ENCODE results near the gene BIVM. TPM values are rescaled to one million over a fixed set of nuclear protein-coding genes. Genes with fewer than 3 reads are reported as not detected.

Gene BIVM
- total and polyA plus RNA-seq, 4 donors: 30.6 to 62.2 (median 52.6) TPM

DNA sequence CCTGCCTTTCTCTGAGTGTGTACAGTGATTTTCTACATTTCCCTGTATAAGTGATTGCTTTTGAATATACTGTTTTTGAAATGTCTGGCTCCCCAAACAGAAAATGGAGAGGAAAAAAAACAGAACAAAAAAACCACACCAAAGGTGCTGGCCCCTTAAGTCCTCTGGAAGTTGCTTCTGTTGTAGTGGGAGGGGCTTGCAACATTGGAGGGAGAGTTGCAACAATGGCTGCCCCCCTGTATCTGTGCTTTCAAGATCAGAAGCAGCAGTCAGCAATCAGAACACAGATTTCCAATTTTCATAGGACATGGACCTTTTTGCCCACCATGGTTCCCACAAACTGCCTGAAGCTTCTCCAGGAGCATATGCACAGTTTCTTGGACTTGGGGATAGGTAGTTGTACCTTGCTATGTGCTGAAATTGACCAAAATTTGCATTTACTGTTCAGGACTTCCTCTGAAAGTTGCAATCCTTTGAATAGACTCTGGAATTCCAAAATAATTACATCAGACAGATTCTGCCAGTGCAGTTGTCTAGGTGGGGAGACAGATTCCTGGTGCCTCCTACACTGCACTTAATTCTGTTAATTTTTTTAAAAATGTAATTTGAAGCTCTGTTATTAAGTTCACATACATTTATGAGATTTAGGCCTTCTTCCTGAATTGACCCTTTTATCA lies 13.8 kb downstream of the BIVM start:
- Histone ChIP-seq H3K36me3 (ENCODE audit: control insufficient read depth, insufficient read depth, low read length) (peaks cover 3% of the 10 kb centered on the region), H3K4me3 (ENCODE audit: low read depth, low read length) (no peak overlapping the region), H3K4me1 (ENCODE audit: control insufficient read depth, insufficient read depth, low read length) (no peaks in the 10 kb centered on the region), H3K27ac (ENCODE audit: low read depth, low read length) (no peak overlapping the region), H3K27me3 (ENCODE audit: control insufficient read depth, insufficient read depth, low read length) (no peaks in the 10 kb centered on the region), H3K9me3 (ENCODE audit: control insufficient read depth, insufficient read depth, low read length) (peaks cover 2% of the 10 kb centered on the region)
- DNase-seq (ENCODE audit: low read depth in 4 of 6, low spot score in 6 of 6): no peak

DNA sequence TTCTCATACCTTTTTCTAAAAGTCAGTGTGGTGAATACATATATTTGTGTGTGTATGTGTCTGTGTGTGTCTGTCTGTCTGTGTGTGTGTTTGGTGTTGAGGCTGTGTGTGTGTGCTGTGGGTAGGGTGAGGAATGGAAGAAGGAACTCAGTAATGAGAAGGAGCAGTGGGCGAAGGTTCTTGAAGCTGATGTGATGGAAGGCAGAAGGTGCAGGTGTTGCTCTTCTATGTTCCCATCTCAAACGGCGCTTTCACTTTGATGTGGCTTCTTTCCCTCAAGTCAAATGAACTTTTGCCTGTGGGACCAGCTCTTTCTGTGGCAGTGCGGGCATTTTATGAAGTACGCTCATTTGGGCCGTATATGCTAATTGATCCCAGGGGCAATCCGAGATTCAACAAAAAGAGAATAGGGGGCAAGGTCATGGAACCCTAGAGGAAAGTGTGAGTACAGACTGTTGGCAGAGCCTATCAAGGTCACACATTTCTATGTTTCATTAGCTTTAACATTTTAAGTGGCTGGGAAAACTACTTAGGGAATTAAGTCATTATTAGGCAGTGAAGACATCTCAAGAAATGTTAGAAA lies 15.2 kb downstream of the BIVM start:
- Histone ChIP-seq H3K9me3 (ENCODE audit: control insufficient read depth, insufficient read depth, low read length) (peaks cover 2% of the 10 kb centered on the region), H3K4me1 (ENCODE audit: control insufficient read depth, insufficient read depth, low read length) (no peaks in the 10 kb centered on the region), H3K27me3 (ENCODE audit: control insufficient read depth, insufficient read depth, low read length) (no peaks in the 10 kb centered on the region), H3K36me3 (ENCODE audit: control insufficient read depth, insufficient read depth, low read length) (peaks cover 3% of the 10 kb centered on the region), H3K27ac (ENCODE audit: low read depth, low read length) (no peak overlapping the region), H3K4me3 (ENCODE audit: low read depth, low read length) (no peak overlapping the region)
- 84% methylated on average over 7 of the region's 7 CpGs for WGBS (ENCODE audit: insufficient coverage)
- DNase-seq (ENCODE audit: low read depth in 4 of 6, low spot score in 6 of 6): no peak

DNA sequence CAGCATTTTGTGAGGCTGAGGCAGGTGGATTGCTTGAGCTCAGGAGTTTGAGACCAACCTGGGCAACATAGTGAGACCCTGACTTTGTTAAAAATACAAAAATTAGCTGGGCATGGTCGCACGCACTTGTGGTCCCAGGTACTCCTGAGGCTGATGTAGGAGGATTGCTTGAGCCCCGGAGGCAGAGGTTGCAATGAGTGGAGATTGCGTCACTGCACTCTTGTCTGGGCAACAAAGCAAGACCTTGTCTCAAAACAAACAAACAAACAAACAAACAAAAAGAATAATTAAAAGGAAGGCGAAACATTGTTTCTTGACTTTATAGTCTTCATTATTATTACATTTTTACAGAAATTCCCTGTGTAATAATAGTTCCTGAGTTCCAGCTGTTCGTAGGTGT lies 15.9 kb downstream of the BIVM start:
- no peak for DNase-seq (ENCODE audit: low read depth in 4 of 6, low spot score in 6 of 6)
- peaks cover 2% of the 10 kb centered on the region for H3K9me3 ChIP-seq (ENCODE audit: control insufficient read depth, insufficient read depth, low read length)
- peaks cover 3% of the 10 kb centered on the region for H3K36me3 ChIP-seq (ENCODE audit: control insufficient read depth, insufficient read depth, low read length)
- no peak overlapping the region for H3K4me3 ChIP-seq (ENCODE audit: low read depth, low read length)
- WGBS (ENCODE audit: insufficient coverage): 82% methylated on average over 2 of the region's 6 CpGs
- no peak overlapping the region for H3K27ac ChIP-seq (ENCODE audit: low read depth, low read length)
- H3K4me1 ChIP-seq (ENCODE audit: control insufficient read depth, insufficient read depth, low read length): no peaks in the 10 kb centered on the region
- no peaks in the 10 kb centered on the region for H3K27me3 ChIP-seq (ENCODE audit: control insufficient read depth, insufficient read depth, low read length)

DNA sequence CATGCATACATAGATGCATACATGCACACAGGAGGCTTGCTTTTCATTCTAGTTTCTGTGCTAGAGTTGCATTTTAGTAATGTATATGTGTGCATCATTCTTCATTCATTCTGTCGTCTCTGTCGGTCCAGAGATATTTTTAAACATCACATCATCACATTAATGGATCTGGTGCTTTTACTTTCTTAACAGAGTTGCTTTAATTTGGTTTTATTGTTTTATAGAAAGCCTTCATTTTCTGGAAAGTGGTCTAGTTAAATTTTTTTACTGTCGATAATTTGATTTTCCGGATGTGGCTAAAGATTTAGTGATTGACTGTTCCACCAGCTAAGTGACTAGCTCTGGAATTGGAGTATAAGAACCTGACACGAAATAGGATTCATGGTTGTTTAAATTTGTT lies 16.9 kb downstream of the BIVM start:
- Histone ChIP-seq H3K27ac (ENCODE audit: low read depth, low read length) (no peak overlapping the region), H3K9me3 (ENCODE audit: control insufficient read depth, insufficient read depth, low read length) (no peaks in the 10 kb centered on the region), H3K36me3 (ENCODE audit: control insufficient read depth, insufficient read depth, low read length) (peaks cover 3% of the 10 kb centered on the region), H3K4me3 (ENCODE audit: low read depth, low read length) (no peak overlapping the region), H3K27me3 (ENCODE audit: control insufficient read depth, insufficient read depth, low read length) (no peaks in the 10 kb centered on the region), H3K4me1 (ENCODE audit: control insufficient read depth, insufficient read depth, low read length) (no peaks in the 10 kb centered on the region)
- WGBS (ENCODE audit: insufficient coverage): 100% methylated on average over 1 of the region's 5 CpGs
- no peak for DNase-seq (ENCODE audit: low read depth in 4 of 6, low spot score in 6 of 6)

DNA sequence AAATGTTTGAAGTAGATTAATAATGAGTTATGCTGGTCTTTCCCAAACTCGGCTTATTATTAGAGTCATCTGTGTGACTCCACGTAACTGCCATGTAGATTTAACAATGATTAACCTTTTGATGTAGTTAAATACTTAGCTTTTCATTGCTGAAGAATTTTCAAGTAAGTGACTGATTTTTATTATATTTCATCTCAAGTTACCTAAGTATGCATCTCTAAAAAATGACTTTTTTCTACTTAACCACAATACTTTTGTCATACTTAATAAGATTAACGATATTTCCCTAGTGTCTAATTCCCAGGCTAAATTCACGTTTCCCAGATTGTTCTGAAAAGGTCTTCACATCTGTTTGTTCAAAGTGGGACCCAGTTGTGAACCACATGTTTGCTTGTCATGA lies 17.8 kb downstream of the BIVM start:
- Histone ChIP-seq H3K4me3 (ENCODE audit: low read depth, low read length) (no peak overlapping the region), H3K36me3 (ENCODE audit: control insufficient read depth, insufficient read depth, low read length) (peaks cover 2% of the 10 kb centered on the region), H3K27me3 (ENCODE audit: control insufficient read depth, insufficient read depth, low read length) (no peaks in the 10 kb centered on the region), H3K27ac (ENCODE audit: low read depth, low read length) (no peak overlapping the region), H3K9me3 (ENCODE audit: control insufficient read depth, insufficient read depth, low read length) (no peaks in the 10 kb centered on the region), H3K4me1 (ENCODE audit: control insufficient read depth, insufficient read depth, low read length) (no peaks in the 10 kb centered on the region)
- DNase-seq (ENCODE audit: low read depth in 4 of 6, low spot score in 6 of 6): no peak
- 92% methylated on average over 2 of the region's 4 CpGs for WGBS (ENCODE audit: insufficient coverage)

DNA sequence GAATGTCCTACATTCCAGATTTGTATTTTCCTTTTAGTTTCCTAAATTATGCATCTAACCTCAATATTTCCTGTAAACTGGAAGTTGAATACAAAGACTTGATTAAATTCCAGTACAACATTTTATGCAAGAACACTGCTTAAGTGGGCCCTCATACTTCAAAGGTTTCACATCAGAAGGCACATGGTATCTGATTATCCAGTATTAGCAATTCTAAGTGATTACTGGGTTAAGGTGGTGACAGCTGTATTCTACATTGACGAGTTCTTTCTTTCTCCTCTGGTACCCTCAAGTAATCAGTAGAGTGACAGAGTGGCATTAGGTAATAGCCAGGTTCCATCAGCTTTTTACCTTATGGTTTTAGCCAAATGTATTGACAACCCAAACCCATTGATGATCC lies 18.3 kb downstream of the BIVM start:
- WGBS (ENCODE audit: insufficient coverage): no CpG with 5 or more reads among the region's 1 CpG

DNA sequence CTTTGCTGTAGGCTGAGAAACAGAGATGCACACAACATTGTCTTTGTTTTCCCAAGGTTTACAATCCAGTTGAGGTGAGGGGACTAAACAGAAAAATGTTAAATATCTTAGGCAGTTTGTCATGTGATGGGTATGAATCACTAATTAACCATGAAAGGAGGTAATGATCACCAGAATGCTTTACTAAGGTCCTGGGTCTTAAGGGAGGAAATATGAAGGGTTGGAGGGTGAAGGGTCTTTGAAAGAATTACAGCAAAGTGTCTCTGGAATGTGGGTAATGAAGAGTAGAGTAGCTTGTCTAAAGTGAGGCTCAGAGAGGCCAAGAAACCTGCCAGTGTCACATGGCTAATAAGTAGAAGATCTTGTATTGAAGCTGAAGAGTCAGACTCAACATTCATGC lies 19.0 kb downstream of the BIVM start:
- Histone ChIP-seq H3K36me3 (ENCODE audit: control insufficient read depth, insufficient read depth, low read length) (peaks cover 10% of the 10 kb centered on the region), H3K27ac (ENCODE audit: low read depth, low read length) (no peak overlapping the region), H3K4me1 (ENCODE audit: control insufficient read depth, insufficient read depth, low read length) (no peaks in the 10 kb centered on the region), H3K27me3 (ENCODE audit: control insufficient read depth, insufficient read depth, low read length) (no peaks in the 10 kb centered on the region), H3K9me3 (ENCODE audit: control insufficient read depth, insufficient read depth, low read length) (no peaks in the 10 kb centered on the region), H3K4me3 (ENCODE audit: low read depth, low read length) (no peak overlapping the region)
- DNase-seq (ENCODE audit: low read depth in 4 of 6, low spot score in 6 of 6): no peak

More for the DNA sequence above, 18.3 kb downstream of the BIVM start:
- Histone ChIP-seq H3K4me1 (ENCODE audit: control insufficient read depth, insufficient read depth, low read length) (no peaks in the 10 kb centered on the region), H3K9me3 (ENCODE audit: control insufficient read depth, insufficient read depth, low read length) (no peaks in the 10 kb centered on the region), H3K36me3 (ENCODE audit: control insufficient read depth, insufficient read depth, low read length) (peaks cover 6% of the 10 kb centered on the region), H3K27ac (ENCODE audit: low read depth, low read length) (no peak overlapping the region), H3K27me3 (ENCODE audit: control insufficient read depth, insufficient read depth, low read length) (no peaks in the 10 kb centered on the region), H3K4me3 (ENCODE audit: low read depth, low read length) (no peak overlapping the region)
- no peak for DNase-seq (ENCODE audit: low read depth in 4 of 6, low spot score in 6 of 6)

DNA sequence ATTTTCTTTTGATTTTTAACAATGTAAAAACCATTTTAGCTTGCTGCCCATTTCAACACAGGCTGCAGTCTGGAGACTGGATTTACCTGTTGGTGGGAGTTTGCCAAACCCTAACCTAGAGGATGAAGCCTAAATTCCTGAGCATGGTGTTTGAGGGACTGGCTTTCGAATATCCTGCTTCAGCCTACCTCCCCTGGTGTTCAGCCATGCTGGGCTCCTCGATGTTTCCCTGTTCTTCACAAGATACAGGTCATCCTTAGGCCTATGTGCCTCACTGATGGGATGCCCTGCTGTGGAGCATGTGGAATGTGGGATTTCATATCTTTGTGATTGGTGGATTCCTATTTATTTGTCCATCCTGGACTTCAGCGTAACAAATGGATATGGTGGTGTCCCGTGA lies 26.5 kb downstream of the BIVM start:
- WGBS (ENCODE audit: insufficient coverage): 90% methylated on average over 2 of the region's 4 CpGs
- no peak overlapping the region for H3K4me3 ChIP-seq (ENCODE audit: low read depth, low read length)
- no peak overlapping the region for H3K27ac ChIP-seq (ENCODE audit: low read depth, low read length)

DNA sequence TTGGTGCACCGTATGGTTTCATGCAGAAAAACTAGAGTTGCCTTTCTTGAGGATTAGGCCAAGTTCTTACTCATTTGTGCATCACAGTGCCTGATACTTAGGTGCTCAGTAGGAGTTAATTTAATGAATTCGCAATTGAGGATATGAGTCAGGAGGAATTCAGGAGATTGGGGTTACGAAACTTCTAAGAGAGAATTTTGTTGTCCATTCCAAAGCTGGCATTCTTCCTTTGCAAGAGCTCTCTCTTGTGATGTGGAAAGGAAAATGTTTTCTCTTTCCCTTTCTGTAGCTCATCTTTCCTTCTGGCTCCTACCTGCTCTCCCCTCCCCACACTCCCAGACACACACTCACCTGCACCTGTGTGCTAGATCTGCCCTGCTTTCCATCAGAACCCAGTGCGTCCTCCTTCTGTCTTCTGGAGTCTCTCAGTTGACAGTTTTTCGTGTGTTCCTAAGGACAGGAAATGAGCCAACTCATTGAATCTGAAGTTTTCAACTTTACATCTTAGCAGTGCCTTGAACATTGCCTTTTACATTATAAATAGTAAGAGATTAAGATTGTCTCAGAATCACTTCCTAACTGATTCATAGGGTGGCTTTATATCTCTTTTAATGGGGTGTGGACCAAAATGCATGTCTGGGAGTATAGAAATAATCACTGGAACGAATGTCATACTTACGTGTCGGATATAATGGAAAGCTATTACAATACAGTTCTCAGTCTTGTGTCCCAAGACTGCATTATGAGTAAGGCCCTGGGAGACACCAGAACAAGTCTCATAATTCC lies 27.2 kb downstream of the BIVM start:
- 63% methylated on average over 3 of the region's 8 CpGs for WGBS (ENCODE audit: insufficient coverage)
- peaks cover 16% of the 10 kb centered on the region for H3K36me3 ChIP-seq (ENCODE audit: control insufficient read depth, insufficient read depth, low read length)
- no peak for DNase-seq (ENCODE audit: low read depth in 4 of 6, low spot score in 6 of 6)
- H3K27me3 ChIP-seq (ENCODE audit: control insufficient read depth, insufficient read depth, low read length): no peaks in the 10 kb centered on the region
- no peaks in the 10 kb centered on the region for H3K4me1 ChIP-seq (ENCODE audit: control insufficient read depth, insufficient read depth, low read length)
- no peaks in the 10 kb centered on the region for H3K9me3 ChIP-seq (ENCODE audit: control insufficient read depth, insufficient read depth, low read length)
- H3K4me3 ChIP-seq (ENCODE audit: low read depth, low read length): no peak overlapping the region
- no peak overlapping the region for H3K27ac ChIP-seq (ENCODE audit: low read depth, low read length)

More for the DNA sequence above, 26.5 kb downstream of the BIVM start:
- Histone ChIP-seq H3K9me3 (ENCODE audit: control insufficient read depth, insufficient read depth, low read length) (no peaks in the 10 kb centered on the region), H3K27me3 (ENCODE audit: control insufficient read depth, insufficient read depth, low read length) (no peaks in the 10 kb centered on the region), H3K4me1 (ENCODE audit: control insufficient read depth, insufficient read depth, low read length) (no peaks in the 10 kb centered on the region), H3K36me3 (ENCODE audit: control insufficient read depth, insufficient read depth, low read length) (peaks cover 13% of the 10 kb centered on the region)
- DNase-seq (ENCODE audit: low read depth in 4 of 6, low spot score in 6 of 6): no peak

DNA sequence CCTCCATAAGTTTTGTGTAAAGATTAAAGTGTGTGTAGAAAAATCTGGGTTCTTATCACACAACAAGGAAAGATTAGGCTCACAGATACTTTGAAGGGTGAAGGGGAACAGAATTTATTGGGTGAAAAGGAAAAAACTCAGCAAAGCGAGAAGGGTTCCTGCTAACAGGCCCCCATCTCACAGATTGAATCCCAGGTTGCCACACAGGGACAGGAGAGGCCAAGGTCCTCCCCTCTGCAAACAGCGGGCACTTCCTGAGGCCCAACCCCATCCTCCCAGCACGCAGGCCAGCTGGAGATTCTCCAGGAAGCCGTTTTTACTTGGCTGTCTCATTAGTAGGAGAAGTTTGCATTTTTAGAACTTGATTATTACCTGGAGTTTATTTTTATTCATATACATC lies 31.7 kb downstream of the BIVM start:
- Histone ChIP-seq H3K27me3 (ENCODE audit: control insufficient read depth, insufficient read depth, low read length) (no peaks in the 10 kb centered on the region), H3K9me3 (ENCODE audit: control insufficient read depth, insufficient read depth, low read length) (no peaks in the 10 kb centered on the region), H3K4me1 (ENCODE audit: control insufficient read depth, insufficient read depth, low read length) (no peaks in the 10 kb centered on the region), H3K4me3 (ENCODE audit: low read depth, low read length) (no peak overlapping the region), H3K27ac (ENCODE audit: low read depth, low read length) (no peak overlapping the region), H3K36me3 (ENCODE audit: control insufficient read depth, insufficient read depth, low read length) (peaks cover 27% of the 10 kb centered on the region)
- DNase-seq (ENCODE audit: low read depth in 4 of 6, low spot score in 6 of 6): no peak
- no CpG with 5 or more reads among the region's 4 CpGs for WGBS (ENCODE audit: insufficient coverage)
